ENCODE results near the gene CACNA1D.

CACNA1D gene

GRCh38 chr3:53550005-53550620 is 55.7 kb downstream of the CACNA1D start:
- TF ChIP-seq CTCF (IDR thresholded peaks at IDR 0.05): no peak

- no peak for TF ChIP-seq CTCF (IDR thresholded peaks at IDR 0.05)
Measured at GRCh38 chr3:53551324-53551723, 56.9 kb downstream of the CACNA1D start.

GRCh38 chr3:53552730-53553129 is 58.3 kb downstream of the CACNA1D start:
- no peak for TF ChIP-seq CTCF (IDR thresholded peaks at IDR 0.05)

GRCh38 chr3:53553200-53553599 is 58.8 kb downstream of the CACNA1D start:
- TF ChIP-seq CTCF (IDR thresholded peaks at IDR 0.05): no peak

- TF ChIP-seq CTCF (IDR thresholded peaks at IDR 0.05): no peak
Measured at GRCh38 chr3:53554559-53555067, 60.2 kb downstream of the CACNA1D start.

- TF ChIP-seq CTCF (IDR thresholded peaks at IDR 0.05): no peak
Measured at GRCh38 chr3:53555068-53555588, 60.7 kb downstream of the CACNA1D start.

- TF ChIP-seq CTCF (IDR thresholded peaks at IDR 0.05): no peak
Measured at GRCh38 chr3:53566461-53567145, 72.2 kb downstream of the CACNA1D start.

Data from LNCAP (cell line).